Effector CD4-positive, alpha-beta T cell (primary cell): ENCODE results near the gene ITGA1.

Experiments used
- DNase-seq: peaks from one replicate; pipeline ENCODE4 v3.0.0-alpha.2; 2020

ITGA1 gene

DNA sequence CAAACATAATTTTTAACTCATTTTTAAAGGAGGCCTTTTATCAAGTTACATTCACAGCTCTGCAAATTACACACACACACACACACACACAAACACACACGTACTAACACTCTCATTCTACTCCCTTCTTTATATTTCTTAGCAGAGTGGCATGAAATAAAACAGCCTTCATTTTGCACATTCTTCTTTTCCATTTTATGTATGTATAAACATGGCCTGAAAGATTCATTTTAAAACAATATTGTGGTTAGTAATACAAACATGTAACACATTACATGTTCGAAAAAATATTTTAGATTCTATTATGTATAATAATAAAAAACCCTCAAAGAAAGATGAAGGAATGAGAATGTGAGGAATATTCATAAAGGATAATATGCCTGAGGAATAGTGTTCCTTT, 115.4 kb downstream of the ITGA1 start:
- no peak for DNase-seq

- DNase-seq, result no peak
Observed at GRCh38 chr5:52906343-52906742, 118.6 kb downstream of the ITGA1 start.

- no peak for DNase-seq
Observed at GRCh38 chr5:52906845-52907244, 119.1 kb downstream of the ITGA1 start.

GRCh38 chr5:52909192-52909591, 121.5 kb downstream of the ITGA1 start:
- no peak for DNase-seq

GRCh38 chr5:52910071-52910470, 122.4 kb downstream of the ITGA1 start:
- no peak for DNase-seq

GRCh38 chr5:52915176-52915875, 127.6 kb downstream of the ITGA1 start:
- DNase-seq, result peak; percentile 17

DNA sequence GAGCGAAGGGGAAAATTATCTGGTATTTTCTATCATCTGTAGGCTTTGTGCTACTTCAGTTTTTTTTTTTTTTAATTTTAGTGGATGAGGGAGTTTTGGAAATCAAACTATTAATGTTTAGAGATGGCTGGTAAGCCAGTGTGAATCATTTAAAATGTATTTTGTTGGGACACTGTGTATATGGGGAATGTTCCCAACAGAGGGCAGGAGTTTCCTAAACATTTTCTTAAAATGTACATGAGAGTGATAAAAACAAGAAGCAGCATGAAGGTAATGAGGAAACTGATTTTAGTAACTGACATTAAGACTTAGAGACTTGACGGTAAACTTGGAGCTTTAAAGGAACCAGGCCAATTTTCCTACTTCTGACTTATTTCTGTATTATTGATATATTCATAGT, 133.2 kb downstream of the ITGA1 start:
- DNase-seq, result no peak

DNA sequence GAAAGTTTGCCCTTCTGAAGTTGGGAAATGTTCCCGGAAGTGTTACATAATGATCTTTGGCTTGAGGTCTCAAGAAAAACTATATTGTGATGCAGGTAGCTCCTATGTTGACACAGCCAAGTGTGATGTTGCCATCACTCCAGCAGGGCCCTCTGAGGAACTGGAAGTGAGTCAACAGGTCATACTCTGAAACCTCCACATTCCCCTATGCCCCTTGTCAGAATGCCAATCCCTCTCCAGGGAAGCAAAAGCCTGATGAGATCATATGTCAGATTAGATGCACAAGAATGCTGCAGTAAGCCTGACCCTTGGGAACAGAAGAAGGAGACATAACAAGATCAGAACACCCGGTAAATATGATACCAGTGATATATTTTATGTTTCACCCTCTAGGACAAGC, 134.7 kb downstream of the ITGA1 start:
- DNase-seq, result no peak

DNA sequence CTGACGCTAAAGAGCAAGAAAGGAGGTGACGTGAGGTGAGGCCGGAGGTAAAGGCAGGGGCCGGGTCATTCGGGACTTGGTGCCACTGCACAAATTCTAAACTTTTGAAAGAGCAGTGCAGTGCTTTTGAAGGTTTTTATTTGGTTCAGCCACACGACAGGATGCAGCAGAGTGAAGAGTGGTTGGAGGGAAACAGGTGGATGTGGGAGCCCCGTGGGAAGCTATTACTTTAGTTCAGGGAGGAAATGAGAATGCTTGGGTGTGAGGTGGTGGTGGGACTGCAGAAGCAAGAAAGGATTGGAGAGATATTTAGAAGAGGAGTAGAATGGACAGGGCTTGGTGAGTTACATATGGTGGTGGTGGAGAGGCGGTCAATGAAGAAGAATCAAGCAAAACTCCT, 136.7 kb downstream of the ITGA1 start:
- DNase-seq, result no peak

- DNase-seq, result no peak
Observed at GRCh38 chr5:52925001-52925400, 137.3 kb downstream of the ITGA1 start.

GRCh38 chr5:52928689-52929088, 141.0 kb downstream of the ITGA1 start:
- DNase-seq, result no peak

GRCh38 chr5:52938226-52938625, 150.5 kb downstream of the ITGA1 start:
- DNase-seq, result no peak

DNA sequence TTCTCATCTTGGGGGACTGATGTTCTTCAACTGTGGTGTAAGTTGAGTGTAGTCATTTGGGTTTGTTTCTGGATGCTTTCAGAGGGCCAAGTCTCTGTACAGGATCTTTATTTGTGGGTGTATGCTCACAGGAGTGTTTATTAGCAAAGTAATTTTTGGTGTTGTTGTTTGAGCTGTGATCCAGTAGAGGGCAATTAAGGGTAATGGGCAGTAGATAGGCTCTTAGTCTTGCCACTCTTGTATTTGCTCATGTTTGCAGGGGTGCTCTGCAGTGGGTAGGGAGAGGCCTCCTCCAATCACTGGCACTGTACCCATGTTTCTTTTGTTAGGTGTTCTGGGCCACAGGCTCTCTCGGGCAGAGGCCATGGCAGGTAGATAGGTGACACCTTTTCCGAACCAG, 155.6 kb downstream of the ITGA1 start:
- no peak for DNase-seq

DNA sequence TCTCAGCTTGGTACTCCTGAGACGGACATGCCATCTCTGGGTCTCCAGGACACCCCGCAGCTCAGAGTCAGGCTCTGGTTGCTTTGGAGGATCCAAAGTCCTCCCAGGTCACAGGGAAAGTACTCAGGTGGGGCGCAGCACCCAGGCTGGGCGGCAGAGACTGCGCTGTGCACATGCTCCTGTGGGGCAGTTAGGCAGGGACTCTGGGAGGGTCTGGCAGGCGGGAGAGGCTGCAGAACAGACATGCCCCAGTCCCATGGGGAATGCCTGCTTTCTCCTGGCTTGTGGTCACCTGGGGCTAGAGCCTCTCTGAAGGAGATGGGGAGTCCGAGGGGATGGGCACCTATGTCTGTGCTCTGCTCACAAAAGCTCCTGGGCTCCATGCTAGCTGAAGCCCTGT, 156.1 kb downstream of the ITGA1 start:
- DNase-seq, result no peak

DNA sequence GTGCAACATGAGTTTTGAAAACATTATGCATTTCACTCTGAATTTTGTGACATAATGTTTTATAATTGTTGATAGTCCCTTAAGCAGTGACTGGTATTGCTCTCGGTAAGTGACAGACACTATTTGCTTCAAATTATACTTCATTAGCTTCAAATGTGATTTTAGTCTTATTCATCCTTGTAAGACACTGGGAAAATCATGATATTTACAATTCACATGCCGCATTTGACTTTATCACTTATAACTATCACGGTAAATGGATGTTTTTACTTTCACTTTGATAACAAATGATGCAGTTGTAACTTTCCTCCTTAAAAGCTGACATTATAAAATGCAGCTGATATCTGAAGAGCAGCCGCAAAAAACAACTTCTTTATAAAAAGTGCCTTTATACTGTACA, 157.3 kb downstream of the ITGA1 start:
- DNase-seq, result no peak

DNA sequence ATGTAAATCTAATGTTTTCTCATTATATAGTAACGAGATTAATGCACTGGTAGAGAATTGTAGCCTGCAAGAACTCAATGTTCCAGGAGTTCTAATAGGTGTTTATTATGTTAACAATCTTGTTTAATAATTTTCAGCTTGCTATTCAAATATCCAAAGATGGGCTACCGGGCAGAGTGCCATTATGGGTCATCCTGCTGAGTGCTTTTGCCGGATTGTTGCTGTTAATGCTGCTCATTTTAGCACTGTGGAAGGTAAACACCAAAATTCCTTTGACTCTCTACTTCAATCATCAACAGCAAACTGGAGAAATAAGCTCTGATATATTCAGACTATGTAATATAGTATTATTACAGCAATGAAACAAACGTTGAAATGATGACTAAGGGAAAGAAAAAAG, 159.5 kb downstream of the ITGA1 start:
- DNase-seq, result no peak

- DNase-seq, result no peak
Observed at GRCh38 chr5:52947851-52948250, 160.1 kb downstream of the ITGA1 start.

DNA sequence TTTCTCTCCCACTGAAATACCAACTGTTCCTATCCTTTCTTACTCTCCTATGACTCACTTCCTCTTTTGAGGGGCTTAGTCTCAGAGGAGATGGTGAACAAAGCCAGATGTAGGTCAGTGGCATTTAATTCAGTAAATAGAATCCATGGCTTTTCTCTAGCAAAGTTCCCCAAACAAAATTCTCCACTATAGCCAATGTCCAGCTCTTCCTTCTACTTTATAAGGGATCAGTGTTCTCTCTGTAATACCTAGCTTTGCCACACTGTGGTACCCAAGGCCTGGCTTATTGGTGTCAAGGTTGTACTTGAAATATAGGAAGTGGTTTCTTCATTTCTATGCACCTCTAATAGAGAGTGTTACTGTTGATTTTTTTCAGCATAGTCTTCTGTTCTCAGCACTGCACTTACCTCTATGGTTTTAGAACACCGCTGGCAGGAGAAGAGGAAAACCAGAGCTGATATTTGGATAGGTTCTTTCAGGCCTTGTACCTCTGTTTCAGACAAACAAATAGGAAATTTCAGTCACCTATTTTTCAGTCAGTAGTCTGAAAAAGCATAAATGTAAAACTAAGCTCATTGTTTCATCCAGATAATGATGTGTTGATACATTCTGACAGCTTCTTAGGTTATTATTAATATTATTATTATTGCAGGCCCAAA, 160.8 kb downstream of the ITGA1 start:
- DNase-seq, result peak; percentile 42

- DNase-seq, result no peak
Observed at GRCh38 chr5:52950686-52951085, 163.0 kb downstream of the ITGA1 start.

DNA sequence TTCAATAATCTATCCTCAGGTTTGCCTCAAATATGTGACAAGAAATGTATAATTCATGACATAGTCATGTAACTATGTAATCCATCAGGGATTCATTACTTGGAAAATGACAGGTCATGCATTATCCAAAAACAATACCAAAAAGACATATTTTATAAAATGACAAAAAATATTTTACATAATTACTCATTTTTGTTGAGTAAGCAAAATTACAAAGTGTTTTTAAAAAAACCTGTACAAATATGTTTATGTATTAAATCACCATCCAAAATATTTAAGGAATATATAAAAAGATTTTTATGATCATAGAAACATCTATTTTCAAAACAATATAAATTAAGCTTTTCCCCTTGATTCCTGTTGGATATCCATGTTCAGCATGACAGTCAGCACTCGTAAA, 164.8 kb downstream of the ITGA1 start:
- DNase-seq, result no peak

DNA sequence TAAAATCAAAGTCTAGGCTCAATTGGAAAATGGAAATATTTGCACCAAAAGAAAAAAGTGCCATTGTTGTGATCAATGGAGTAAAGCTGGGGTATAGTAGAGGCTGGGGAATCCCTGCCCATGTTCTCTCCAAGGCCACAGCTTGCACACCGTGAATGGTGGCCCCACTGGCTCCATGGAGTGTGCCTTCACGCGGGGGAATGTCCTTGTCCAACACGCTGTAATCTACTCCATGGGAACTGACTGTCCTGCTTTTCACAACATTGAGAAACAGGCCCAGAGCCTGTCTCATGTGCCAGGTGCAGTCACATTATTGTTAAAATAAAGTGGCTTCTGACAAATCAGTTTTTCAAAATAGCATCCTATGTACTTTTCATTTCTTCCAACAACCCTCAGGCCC, 168.3 kb downstream of the ITGA1 start:
- DNase-seq, result no peak

- DNase-seq, result no peak
Observed at GRCh38 chr5:52956915-52957747, 169.4 kb downstream of the ITGA1 start.

GRCh38 chr5:52961274-52961681, 173.6 kb downstream of the ITGA1 start:
- no peak for DNase-seq

DNA sequence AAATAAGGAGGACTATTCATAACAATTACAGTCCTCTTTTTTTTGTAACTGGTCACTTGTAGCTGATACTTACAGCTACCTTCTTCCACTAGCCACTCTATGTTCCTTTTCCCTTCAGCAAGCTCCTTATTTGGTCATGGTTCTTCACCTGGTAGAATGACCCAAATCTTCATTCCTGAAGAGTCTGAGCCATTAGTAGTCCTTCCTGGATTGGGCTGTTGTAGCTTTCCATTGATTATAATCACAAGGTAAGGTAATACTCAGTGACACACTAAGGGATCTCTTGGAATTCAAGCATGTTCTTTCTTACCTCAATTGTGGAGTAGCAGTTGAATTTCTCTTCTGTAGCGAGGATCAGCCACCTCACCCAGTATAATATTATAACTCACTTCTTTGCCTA, 175.9 kb downstream of the ITGA1 start:
- no peak for DNase-seq
